Thoracic aorta (tissue), 2 donors: ENCODE measurements around the gene PRRT1B. TPM values are rescaled to one million over a fixed set of nuclear protein-coding genes. Genes with fewer than 3 reads are reported as not detected.

ENCODE experiments used
- ATAC-seq: fragments of 150-250 bp; one replicate; pipeline ENCODE4 v1.8.0; 2017; ENCODE audit warnings: low read depth; ENCODE audit not compliant: insufficient number of reproducible peaks, low FRiP score
- DNase-seq: peaks from one replicate; pipeline ENCODE4 v3.0.0-alpha.2; 2020; ENCODE audit warnings: low spot score
- H3K27ac ChIP-seq, 2 donors: fragments of 200-600 bp; sonication (generic); 1 replicate in 1 of 2; 2 replicates in 1 of 2; pipeline ENCODE4 v1.5.1; 2016; ENCODE audit warnings: mild to moderate bottlenecking in 2 of 2, moderate library complexity in 2 of 2
- H3K27me3 ChIP-seq: fragments of 200-600 bp; sonication (generic); replicated peaks from 2 replicates; pipeline ENCODE4 v1.6.0; 2016; ENCODE audit warnings: mild to moderate bottlenecking; ENCODE audit not compliant: insufficient read depth
- H3K36me3 ChIP-seq: fragments of 200-600 bp; sonication (generic); one replicate; pipeline ENCODE4 v1.5.1; 2016
- H3K4me1 ChIP-seq, 2 donors: fragments of 200-600 bp; sonication (generic); 1 replicate in 1 of 2; 2 replicates in 1 of 2; pipeline versions ENCODE4 v1.5.1 to v1.6.0; 2016; ENCODE audit warnings: low read depth in 2 of 2, mild to moderate bottlenecking in 1 of 2; ENCODE audit not compliant: control insufficient read depth in 1 of 2
- H3K4me3 ChIP-seq: fragments of 200-600 bp; sonication (generic); 2 replicates; pipeline ENCODE4 v1.5.1; 2016; ENCODE audit warnings: mild to moderate bottlenecking
- H3K9me3 ChIP-seq: fragments of 200-600 bp; sonication (generic); 2 replicates; pipeline ENCODE4 v1.5.1; 2016
- total RNA-seq, 2 donors: library from RNA; depleted of rRNA; stranded (reverse); fragments of >200 nt; gene quantifications; one replicate each; pipeline versions ENCODE4 v1.1.0 to v1.2.3, GENCODE V29; 2016
- TF ChIP-seq, protein P1 (sequence below): fragments of 200-600 bp; sonication (generic); IDR thresholded peaks from one replicate; pipeline ENCODE4 v1.5.1; 2019; ENCODE audit warnings: antibody characterized with exemption

PRRT1B gene
- total RNA-seq, 2 donors from 2014 or later = not detected

DNA sequence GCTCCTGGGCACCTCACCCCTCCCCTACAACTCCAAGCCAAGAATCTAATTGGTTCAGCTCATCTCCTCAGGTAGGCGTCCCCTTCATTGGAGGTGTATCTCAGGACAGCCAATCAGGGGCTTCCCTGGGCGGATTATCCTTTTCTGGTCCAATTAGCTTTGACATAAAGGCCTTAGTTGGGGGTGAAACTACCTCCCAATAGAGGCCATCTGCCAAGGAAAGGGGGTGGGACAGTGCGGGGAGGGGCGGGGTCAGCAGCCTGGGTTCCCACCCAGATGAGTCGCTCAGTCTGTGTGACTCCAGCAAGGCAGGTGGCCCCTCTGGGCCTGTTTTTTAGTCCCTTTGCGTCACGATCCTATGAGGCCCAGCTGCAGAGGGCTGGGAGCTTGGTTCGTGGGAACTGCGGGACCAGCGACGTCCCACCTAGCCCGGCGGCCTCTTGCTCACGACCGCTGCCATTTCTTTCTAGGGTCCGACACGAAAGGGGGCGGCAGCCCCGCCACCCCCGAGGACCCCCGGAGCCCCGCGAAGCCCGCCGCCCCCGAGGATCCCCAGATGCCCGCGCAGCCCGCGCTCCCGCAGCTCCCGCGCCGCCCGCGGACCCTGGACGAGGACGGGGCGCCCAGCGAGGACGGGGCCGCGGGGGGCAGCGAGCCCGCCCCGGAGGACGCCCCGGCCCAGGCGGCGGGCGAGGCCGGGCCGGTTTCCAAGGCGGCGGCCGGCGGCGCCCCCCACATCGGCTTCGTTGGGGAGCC, 8.9 kb downstream of the PRRT1B start:
- H3K9me3 ChIP-seq = no peaks in the 10 kb centered on the region
- TF ChIP-seq, protein P1, sequence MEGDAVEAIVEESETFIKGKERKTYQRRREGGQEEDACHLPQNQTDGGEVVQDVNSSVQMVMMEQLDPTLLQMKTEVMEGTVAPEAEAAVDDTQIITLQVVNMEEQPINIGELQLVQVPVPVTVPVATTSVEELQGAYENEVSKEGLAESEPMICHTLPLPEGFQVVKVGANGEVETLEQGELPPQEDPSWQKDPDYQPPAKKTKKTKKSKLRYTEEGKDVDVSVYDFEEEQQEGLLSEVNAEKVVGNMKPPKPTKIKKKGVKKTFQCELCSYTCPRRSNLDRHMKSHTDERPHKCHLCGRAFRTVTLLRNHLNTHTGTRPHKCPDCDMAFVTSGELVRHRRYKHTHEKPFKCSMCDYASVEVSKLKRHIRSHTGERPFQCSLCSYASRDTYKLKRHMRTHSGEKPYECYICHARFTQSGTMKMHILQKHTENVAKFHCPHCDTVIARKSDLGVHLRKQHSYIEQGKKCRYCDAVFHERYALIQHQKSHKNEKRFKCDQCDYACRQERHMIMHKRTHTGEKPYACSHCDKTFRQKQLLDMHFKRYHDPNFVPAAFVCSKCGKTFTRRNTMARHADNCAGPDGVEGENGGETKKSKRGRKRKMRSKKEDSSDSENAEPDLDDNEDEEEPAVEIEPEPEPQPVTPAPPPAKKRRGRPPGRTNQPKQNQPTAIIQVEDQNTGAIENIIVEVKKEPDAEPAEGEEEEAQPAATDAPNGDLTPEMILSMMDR = no peak
- H3K27me3 ChIP-seq = no peaks in the 10 kb centered on the region
- DNase-seq (no peak), ATAC-seq (no peak)
- no peaks in the 10 kb centered on the region for H3K4me1 ChIP-seq
- no peak overlapping the region for H3K4me3 ChIP-seq
- no peaks in the 10 kb centered on the region for H3K36me3 ChIP-seq
- no peak overlapping the region for H3K27ac ChIP-seq

DNA sequence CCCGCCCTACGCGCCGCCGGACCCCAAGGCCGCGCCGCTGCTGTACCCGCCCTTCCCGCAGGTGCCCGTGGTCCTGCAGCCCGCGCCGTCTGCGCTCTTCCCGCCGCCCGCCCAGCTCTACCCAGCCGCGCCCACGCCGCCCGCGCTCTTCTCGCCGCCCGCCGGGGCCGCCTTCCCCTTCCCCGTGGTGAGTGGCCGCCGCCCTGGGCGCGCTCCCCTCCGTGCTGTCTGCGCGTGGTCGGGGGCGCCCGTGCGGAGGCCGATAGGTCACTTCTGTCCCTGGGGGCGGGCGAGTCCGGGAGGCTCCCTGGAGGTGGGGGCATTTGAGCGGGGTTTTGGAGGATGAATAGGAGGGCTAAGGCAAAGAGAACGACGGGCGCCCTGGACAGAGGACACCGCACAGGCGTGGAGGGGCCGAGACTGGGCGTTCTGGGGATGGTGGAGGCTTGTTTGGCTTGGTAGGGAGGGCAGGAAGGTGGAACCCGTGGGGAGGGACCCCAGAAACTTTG, 9.6 kb downstream of the PRRT1B start:
- H3K27me3 ChIP-seq = no peaks in the 10 kb centered on the region
- H3K36me3 ChIP-seq = no peaks in the 10 kb centered on the region
- no peak overlapping the region for H3K4me3 ChIP-seq
- ATAC-seq (no peak), DNase-seq (no peak)
- TF ChIP-seq, protein P1 = no peak
- H3K4me1 ChIP-seq = no peaks in the 10 kb centered on the region
- no peaks in the 10 kb centered on the region for H3K9me3 ChIP-seq
- H3K27ac ChIP-seq = no peak overlapping the region

DNA sequence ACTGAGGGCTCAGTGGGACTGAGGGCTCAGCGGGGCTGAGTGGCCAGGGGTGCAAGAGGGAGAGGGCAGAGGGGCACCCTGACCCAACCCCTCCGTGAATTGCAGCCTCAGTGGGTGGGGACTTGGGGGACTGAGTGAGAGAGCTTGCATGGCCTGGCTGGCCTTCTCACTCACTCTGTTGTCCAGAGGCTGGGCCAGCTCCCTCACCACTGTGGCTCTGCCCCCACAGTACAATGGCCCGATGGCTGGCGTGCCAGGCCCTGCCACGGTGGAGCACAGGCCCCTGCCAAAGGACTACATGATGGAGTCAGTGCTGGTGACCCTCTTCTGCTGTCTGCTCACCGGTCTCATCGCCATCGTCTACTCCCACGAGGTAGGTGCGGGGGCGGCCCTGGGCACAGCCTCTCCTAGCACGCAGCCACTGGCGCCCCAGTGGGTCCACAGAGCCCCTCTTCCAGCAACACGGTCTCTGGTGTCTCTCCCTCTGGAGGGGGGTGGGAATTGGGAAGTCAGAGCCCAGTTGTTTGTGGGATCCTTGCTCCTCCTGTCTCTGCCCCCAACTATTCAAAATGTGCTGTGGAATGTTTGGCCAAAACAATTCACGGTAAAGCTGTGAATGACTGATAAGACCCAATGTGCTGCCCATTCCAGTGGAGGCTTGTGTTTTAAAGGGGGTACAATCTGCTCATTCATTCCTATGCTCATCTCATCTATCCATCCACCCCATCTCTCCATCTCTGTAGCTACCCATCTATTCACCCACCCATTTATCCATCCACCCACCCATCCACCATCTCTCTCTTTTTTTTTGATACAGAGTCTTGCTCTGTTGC, 10.7 kb downstream of the PRRT1B start:
- no peaks in the 10 kb centered on the region for H3K4me1 ChIP-seq
- H3K9me3 ChIP-seq = no peaks in the 10 kb centered on the region
- no peaks in the 10 kb centered on the region for H3K36me3 ChIP-seq
- ATAC-seq (no peak), DNase-seq (no peak)
- no peaks in the 10 kb centered on the region for H3K27me3 ChIP-seq
- H3K4me3 ChIP-seq = no peak overlapping the region
- TF ChIP-seq, protein P1 = no peak
- H3K27ac ChIP-seq = no peak overlapping the region

DNA sequence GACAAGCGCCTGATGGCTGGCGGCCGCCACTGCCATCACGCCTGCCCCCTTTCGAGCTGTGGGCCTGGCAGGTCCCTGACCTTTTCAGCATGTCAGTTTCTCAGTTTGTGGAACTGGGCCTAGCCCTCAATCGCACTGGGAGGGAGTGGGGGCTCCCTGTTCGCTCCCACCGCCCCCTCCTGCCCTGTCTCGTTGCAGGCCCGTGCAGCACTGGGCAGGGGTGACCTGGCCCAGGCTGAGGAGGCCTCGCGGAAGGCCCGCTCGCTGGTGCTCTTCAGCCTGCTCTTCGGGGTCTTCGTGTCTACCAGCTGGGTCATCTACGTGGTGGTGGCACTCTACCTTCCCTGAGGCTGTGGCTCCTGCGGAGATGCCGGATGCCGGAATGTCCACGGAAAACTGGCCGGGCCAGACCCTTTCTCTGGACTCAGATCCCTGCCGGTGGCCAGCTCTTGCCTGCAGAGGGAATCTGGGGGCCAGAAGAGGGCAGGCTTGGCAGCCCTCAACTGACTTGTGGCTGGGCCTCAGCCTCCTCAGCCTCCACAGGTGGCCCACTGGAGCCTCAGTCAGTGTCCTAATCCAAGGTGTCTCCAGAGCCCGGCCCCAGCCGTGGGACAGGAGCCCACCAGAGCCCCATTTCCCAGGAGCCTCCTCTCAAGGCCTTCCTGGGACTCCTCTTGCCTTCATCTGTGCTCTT, 12.7 kb downstream of the PRRT1B start:
- Histone ChIP-seq H3K27ac (no peak overlapping the region), H3K36me3 (no peaks in the 10 kb centered on the region), H3K27me3 (no peaks in the 10 kb centered on the region), H3K4me3 (no peak overlapping the region), H3K4me1 (no peaks in the 10 kb centered on the region), H3K9me3 (peaks cover 4% of the 10 kb centered on the region)
- ATAC-seq (no peak), DNase-seq (no peak)
- TF ChIP-seq, protein P1 = no peak
